ENCODE results near the gene MAP3K14.

GRCh38 chr17:45366049-45366448 is 49.2 kb upstream of the MAP3K14 start:
- TF ChIP-seq CTCF (IDR thresholded peaks at IDR 0.05 in 4 of 5, conservative IDR thresholded peaks at IDR 0.05 in 1 of 5), result no peak
- TF ChIP-seq POLR2A (IDR thresholded peaks at IDR 0.05), result no peak

Data from gastrocnemius medialis (tissue), 4 donors.